ENCODE results near the gene ATP6AP2. TPM values are rescaled to one million over a fixed set of nuclear protein-coding genes. Genes with fewer than 3 reads are reported as not detected.

ATP6AP2 gene
- total RNA-seq, 2 donors from 2014 or later: 36.8 to 56.7 TPM

- Histone ChIP-seq H3K9me3 (no peaks in the 10 kb centered on the region), H3K4me1 (no peaks in the 10 kb centered on the region), H3K4me3 (no peak overlapping the region), H3K36me3 (replicated peaks in 1 of 2; ENCODE audit: insufficient read depth in 1 of 2, low read depth in 2 of 2) (no peaks in the 10 kb centered on the region), H3K27me3 (no peaks in the 10 kb centered on the region), H3K27ac (no peak overlapping the region)
- intact Hi-C loops (cut with DNase I): no loop called here
- TF ChIP-seq CTCF (IDR thresholded peaks at IDR 0.05) (no peak), POLR2A (IDR thresholded peaks at IDR 0.05) (no peak)
- WGBS, 2 donors: 67 to 73% methylated on average over 2 of the region's 2 CpGs
- ATAC-seq: no peak
- no peak for DNase-seq
Measured at GRCh38 chrX:40653535-40653934, 72.8 kb downstream of the ATP6AP2 start.

Small RNA genes within 50 kb of the gene (small RNA-seq; reads per million reads assigned to genes)
- gene RNU7-164P: not detected

Other genes with a start within 250 kb of the ATP6AP2 start
- gene MPC1L, start 42.5 kb downstream of the ATP6AP2 start, total RNA-seq: not detected
- 10 to 100 TPM; 10.6 to 10.9 TPM for gene CXorf38, start 66.6 kb downstream of the ATP6AP2 start, total RNA-seq
- 10 to 100 TPM; 21.4 to 27.0 TPM for gene MED14, start 154.6 kb downstream of the ATP6AP2 start, total RNA-seq